Thoracic aorta (tissue), 2 donors: ENCODE data around the gene CCNE1. TPM values are rescaled to one million over a fixed set of nuclear protein-coding genes. Genes with fewer than 3 reads are reported as not detected.
"Not testable (repeated sequence)": the region's sequence is repeated elsewhere in the genome, so short reads cannot be mapped to it uniquely, and the experiment has no call there.

Experiments used
- ATAC-seq: fragments of 150-250 bp; one replicate; pipeline ENCODE4 v1.8.0; 2017; ENCODE audit warnings: low read depth; ENCODE audit not compliant: insufficient number of reproducible peaks, low FRiP score
- DNase-seq: peaks from one replicate; pipeline ENCODE4 v3.0.0-alpha.2; 2020; ENCODE audit warnings: low spot score
- H3K27ac ChIP-seq, 2 donors: fragments of 200-600 bp; sonication (generic); 1 replicate in 1 of 2; 2 replicates in 1 of 2; pipeline ENCODE4 v1.5.1; 2016; ENCODE audit warnings: mild to moderate bottlenecking in 2 of 2, moderate library complexity in 2 of 2
- H3K27me3 ChIP-seq: fragments of 200-600 bp; sonication (generic); replicated peaks from 2 replicates; pipeline ENCODE4 v1.6.0; 2016; ENCODE audit warnings: mild to moderate bottlenecking; ENCODE audit not compliant: insufficient read depth
- H3K36me3 ChIP-seq: fragments of 200-600 bp; sonication (generic); one replicate; pipeline ENCODE4 v1.5.1; 2016
- H3K4me1 ChIP-seq, 2 donors: fragments of 200-600 bp; sonication (generic); 1 replicate in 1 of 2; 2 replicates in 1 of 2; pipeline versions ENCODE4 v1.5.1 to v1.6.0; 2016; ENCODE audit warnings: low read depth in 2 of 2, mild to moderate bottlenecking in 1 of 2; ENCODE audit not compliant: control insufficient read depth in 1 of 2
- H3K4me3 ChIP-seq: fragments of 200-600 bp; sonication (generic); 2 replicates; pipeline ENCODE4 v1.5.1; 2016; ENCODE audit warnings: mild to moderate bottlenecking
- H3K9me3 ChIP-seq: fragments of 200-600 bp; sonication (generic); 2 replicates; pipeline ENCODE4 v1.5.1; 2016
- total RNA-seq, 2 donors: library from RNA; depleted of rRNA; stranded (reverse); fragments of >200 nt; gene quantifications; one replicate each; pipeline versions ENCODE4 v1.1.0 to v1.2.3, GENCODE V29; 2016
- TF ChIP-seq, protein P1 (sequence below): fragments of 200-600 bp; sonication (generic); IDR thresholded peaks from one replicate; pipeline ENCODE4 v1.5.1; 2019; ENCODE audit warnings: antibody characterized with exemption

The CCNE1 gene
- total RNA-seq, 2 donors from 2014 or later: 4.6 TPM; not detected in 1

DNA sequence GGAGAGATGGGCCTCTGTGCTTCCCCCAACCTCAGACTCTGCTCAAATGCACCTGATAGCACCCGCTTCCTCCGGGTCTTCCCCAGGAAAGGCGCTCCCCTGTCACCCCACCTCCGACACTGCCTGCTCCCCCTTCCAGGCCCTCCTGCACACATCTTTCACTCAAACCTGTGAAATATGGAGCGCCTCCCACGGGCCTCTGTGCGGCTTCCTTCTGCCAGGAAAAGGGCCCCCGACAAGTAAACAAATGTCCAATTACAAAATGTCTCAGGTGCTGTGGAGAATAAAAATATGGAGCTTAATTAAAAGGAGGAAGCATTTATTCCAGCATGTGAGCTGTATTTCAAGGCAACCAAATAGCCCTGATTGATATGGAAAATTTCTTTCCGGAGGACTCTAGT is 15.6 kb upstream of the CCNE1 start:
- no peak for DNase-seq
- no peaks in the 10 kb centered on the region for H3K9me3 ChIP-seq
- H3K27me3 ChIP-seq: no peaks in the 10 kb centered on the region
- H3K27ac ChIP-seq: no peak overlapping the region
- H3K4me1 ChIP-seq: no peaks in the 10 kb centered on the region
- H3K4me3 ChIP-seq: no peak overlapping the region
- no peak for ATAC-seq
- H3K36me3 ChIP-seq: no peaks in the 10 kb centered on the region
- TF ChIP-seq, protein P1, sequence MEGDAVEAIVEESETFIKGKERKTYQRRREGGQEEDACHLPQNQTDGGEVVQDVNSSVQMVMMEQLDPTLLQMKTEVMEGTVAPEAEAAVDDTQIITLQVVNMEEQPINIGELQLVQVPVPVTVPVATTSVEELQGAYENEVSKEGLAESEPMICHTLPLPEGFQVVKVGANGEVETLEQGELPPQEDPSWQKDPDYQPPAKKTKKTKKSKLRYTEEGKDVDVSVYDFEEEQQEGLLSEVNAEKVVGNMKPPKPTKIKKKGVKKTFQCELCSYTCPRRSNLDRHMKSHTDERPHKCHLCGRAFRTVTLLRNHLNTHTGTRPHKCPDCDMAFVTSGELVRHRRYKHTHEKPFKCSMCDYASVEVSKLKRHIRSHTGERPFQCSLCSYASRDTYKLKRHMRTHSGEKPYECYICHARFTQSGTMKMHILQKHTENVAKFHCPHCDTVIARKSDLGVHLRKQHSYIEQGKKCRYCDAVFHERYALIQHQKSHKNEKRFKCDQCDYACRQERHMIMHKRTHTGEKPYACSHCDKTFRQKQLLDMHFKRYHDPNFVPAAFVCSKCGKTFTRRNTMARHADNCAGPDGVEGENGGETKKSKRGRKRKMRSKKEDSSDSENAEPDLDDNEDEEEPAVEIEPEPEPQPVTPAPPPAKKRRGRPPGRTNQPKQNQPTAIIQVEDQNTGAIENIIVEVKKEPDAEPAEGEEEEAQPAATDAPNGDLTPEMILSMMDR: no peak

DNA sequence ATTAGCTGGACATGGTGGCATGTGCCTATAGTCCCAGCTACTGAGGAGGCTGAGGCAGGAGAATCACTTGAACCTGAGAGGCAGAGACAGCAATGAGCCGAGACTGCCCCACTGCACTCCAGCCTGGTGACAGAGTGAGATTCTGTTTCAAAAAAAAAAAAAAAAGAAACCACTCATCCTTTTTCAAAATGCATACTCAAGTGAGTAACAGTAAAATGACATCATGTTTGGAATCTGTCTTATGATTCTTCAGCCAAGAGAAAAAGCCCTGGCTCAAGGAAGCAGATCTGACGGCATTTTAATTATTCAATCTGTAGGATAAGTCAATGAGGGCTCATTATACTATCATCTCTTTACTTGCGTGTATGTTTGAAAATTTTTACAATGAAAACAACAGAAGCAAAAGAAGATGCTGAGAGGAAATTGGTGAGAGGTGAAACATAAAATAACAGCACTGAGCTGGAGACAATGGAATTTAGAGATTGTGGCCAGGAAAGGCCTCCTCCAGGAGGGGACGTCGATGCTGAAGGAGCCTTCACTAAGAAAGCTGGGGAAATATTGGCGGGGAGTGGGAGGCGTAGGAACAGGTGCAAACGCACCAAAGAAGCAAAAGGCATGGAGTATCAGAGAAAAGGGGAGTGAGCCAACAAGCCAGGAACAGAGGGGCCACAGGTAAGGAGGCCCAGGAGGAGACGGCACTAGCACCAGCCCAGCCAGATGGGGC is 12.9 kb upstream of the CCNE1 start:
- DNase-seq (no peak), ATAC-seq (no peak)
- Histone ChIP-seq H3K4me1 (no peaks in the 10 kb centered on the region), H3K4me3 (no peak overlapping the region), H3K9me3 (no peaks in the 10 kb centered on the region), H3K36me3 (no peaks in the 10 kb centered on the region), H3K27ac (no peak overlapping the region), H3K27me3 (no peaks in the 10 kb centered on the region)
- TF ChIP-seq, protein P1: no peak

DNA sequence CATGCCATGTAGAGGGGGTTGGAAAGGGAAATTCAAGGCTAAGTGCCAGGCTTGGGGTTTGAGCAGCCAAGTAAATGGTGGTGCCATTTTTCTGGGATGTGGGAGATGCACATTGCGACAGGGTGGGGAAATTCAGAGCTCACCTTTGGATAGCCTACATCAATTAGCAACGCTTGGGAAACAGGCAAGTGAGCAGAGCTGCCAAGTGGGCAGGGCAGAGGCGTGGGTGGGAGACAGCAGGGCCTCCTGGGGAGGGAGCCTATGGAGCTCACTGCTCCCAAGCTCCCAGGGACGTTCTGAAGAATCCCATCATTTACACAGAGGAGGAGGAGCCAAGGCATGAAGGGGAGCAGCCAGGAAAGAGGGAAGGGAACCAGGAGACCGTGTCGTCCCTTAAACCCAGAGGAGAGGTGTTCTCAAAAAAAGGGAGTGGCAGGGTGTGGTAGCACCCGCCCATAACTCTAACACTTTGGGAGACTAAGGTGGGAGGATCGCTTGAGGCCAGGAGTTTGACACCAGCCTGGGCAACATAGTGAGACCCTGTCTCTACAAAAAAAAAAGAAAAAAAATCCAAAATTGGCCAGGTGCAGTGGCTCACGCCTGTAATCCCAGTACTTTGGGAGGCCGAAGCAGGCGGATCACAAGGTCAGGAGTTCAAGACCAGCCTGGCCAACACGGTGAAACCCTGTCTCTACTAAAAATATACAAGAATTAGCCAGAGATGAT is 11.5 kb upstream of the CCNE1 start:
- no peaks in the 10 kb centered on the region for H3K4me1 ChIP-seq
- DNase-seq (no peak), ATAC-seq (no peak)
- no peaks in the 10 kb centered on the region for H3K36me3 ChIP-seq
- no peak overlapping the region for H3K27ac ChIP-seq
- TF ChIP-seq, protein P1: no peak
- no peaks in the 10 kb centered on the region for H3K9me3 ChIP-seq
- no peaks in the 10 kb centered on the region for H3K27me3 ChIP-seq
- H3K4me3 ChIP-seq: no peak overlapping the region

DNA sequence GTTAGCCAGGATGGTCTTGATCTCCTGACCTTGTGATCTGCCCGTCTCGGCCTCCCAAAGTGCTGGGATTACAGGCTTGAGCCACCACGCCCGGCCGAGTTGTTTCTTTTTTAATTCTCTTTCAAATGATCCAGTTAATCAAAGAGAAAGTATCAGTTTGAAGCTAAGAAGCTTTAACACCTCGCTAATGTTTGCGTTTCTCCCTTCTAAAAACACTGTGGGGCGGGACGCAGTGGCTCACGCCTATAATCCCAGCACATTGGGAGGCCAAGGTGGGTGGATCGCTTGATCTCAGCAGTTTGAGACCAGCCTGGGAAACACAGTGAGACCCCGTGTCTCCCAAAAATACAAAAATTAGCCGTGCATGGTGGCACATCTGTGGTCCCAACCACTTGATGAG is 7.8 kb upstream of the CCNE1 start:
- ATAC-seq, H3K4me1 ChIP-seq, DNase-seq, H3K27me3 ChIP-seq, H3K27ac ChIP-seq, H3K36me3 ChIP-seq, H3K9me3 ChIP-seq, H3K4me3 ChIP-seq: not testable (repeated sequence)

DNA sequence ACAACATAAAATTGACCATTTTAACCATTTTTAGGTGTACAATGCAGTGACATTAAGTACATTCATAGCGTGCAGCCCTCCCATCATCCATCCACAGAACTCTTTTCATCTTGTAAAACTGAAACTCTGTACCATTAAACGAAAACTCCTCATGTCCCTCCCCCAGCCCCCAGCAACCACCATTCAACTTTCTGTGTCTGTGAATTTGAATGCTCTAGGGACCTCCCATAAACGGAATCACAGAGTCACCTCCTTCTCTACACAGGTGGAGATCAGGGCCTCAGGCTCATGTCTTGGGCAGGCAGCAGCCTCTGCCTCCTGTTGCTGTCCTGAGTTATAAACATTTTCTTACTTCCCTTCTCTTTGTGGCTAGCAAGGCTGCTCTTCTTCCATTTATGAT is 7.3 kb upstream of the CCNE1 start:
- Histone ChIP-seq H3K9me3 (no peaks in the 10 kb centered on the region), H3K27me3 (no peaks in the 10 kb centered on the region), H3K36me3 (no peaks in the 10 kb centered on the region), H3K4me1 (no peaks in the 10 kb centered on the region), H3K27ac (no peak overlapping the region), H3K4me3 (no peak overlapping the region)
- ATAC-seq (no peak), DNase-seq (no peak)
- TF ChIP-seq, protein P1: no peak
